ENCODE data around the gene PDE9A. TPM values are rescaled to one million over a fixed set of nuclear protein-coding genes. Genes with fewer than 3 reads are reported as not detected.

PDE9A gene
- total RNA-seq, 1 experiment from 2014 or later, result 31.9 TPM

DNA sequence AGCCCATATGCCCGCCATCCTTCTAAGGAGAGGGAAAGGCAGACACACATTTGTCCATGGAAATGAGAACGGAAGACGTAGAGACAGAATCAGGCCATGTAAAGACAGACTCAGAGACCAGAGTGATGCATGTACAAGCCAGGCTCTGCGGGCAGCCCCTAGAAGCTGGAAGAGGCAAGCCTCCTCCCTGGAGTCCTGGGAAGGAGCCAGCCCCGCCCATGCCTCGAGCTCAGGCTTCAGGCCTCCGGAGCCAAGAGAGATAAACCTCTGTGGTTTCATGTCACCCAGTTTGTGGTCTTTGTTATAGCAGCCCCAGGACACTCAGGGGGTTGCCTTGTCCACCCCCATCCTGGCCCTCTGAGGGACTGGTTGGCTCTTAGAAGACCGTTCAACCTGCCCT is 11.6 kb downstream of the PDE9A start:
- no peak overlapping the region for H2AK5ac ChIP-seq (ENCODE audit: insufficient read length, low read length)
- no peak overlapping the region for H3K14ac ChIP-seq (ENCODE audit: insufficient read depth, low read length)
- Mint-ChIP-seq H3K4me1 (peaks cover 35 to 41% of the 10 kb centered on the region in 2 experiments), H3K4me3 (no peak overlapping the region), H3K27me3 (ENCODE audit: low read depth) (no peaks in the 10 kb centered on the region; the same call in 1 of the 2 replicates), H3K9me3 (no peaks in the 10 kb centered on the region), H3K36me3 (ENCODE audit: insufficient read depth in 1 of 3, low read depth in 3 of 3) (peaks cover 0 to 16% (median 15%) of the 10 kb centered on the region in 3 experiments; a peak in 5 of 7 replicates), H3K27ac (peak overlapping the region in 1 of 3 experiments; percentile 36; a peak in 1 of 7 replicates)
- peaks cover 7% of the 10 kb centered on the region for H4K20me1 ChIP-seq (ENCODE audit: control insufficient read depth, insufficient read depth, insufficient read length)
- no peak overlapping the region for H3K56ac ChIP-seq (ENCODE audit: insufficient read length, low read depth, low read length)
- H3K4me2 ChIP-seq (ENCODE audit: insufficient read depth, insufficient read length, low read length), result no peak overlapping the region
- no CpG with 5 or more reads among the region's 8 CpGs for WGBS (ENCODE audit: extremely low coverage, insufficient read length, low lambda C conversion rate)
- H2BK20ac ChIP-seq (ENCODE audit: low read depth, low read length, poor library complexity, severe bottlenecking), result no peak overlapping the region
- no peak overlapping the region for H2AFZ ChIP-seq (ENCODE audit: low read length)
- H3K4ac ChIP-seq (ENCODE audit: low read depth, low read length), result no peak overlapping the region
- no peak overlapping the region for H3T11ph ChIP-seq (ENCODE audit: low read length)
- no peak overlapping the region for H2BK12ac ChIP-seq (ENCODE audit: insufficient read length, low read depth, low read length)
- H3K4me1 ChIP-seq (ENCODE audit: insufficient read depth, low read length), result 0 out of 2 replicates have a peak, but pooled peaks cover 3% of the 10 kb centered on the region
- H4K8ac ChIP-seq (replicated peaks; ENCODE audit: insufficient read length, low read depth, low read length), result no peak overlapping the region
- H3K27ac ChIP-seq (ENCODE audit: insufficient read length, low read depth, low read length), result no peak overlapping the region
- no peaks in the 10 kb centered on the region for H3K9me3 ChIP-seq (ENCODE audit: control insufficient read depth, low read depth, low read length)
- H4K5ac ChIP-seq (ENCODE audit: insufficient read length, low read depth, low read length), result no peak overlapping the region
- H3K23ac ChIP-seq (ENCODE audit: insufficient read length, low read depth, low read length), result no peak overlapping the region
- peaks cover 9% of the 10 kb centered on the region; the same call in 1 of the 2 replicates for H3K79me2 ChIP-seq (ENCODE audit: insufficient read depth, low read length)
- H3K23me2 ChIP-seq (ENCODE audit: insufficient read length, low read depth, low read length, poor library complexity, severe bottlenecking), result no peaks in the 10 kb centered on the region
- DNase-seq, result no peak
- no peak overlapping the region for H2BK5ac ChIP-seq (ENCODE audit: insufficient read length, low read length)
- no peak overlapping the region for H4K91ac ChIP-seq (ENCODE audit: insufficient read length, low read depth, low read length)
- H3K27me3 ChIP-seq (ENCODE audit: insufficient read depth, low read length), result no peaks in the 10 kb centered on the region
- no peaks in the 10 kb centered on the region for H3K79me1 ChIP-seq (ENCODE audit: insufficient read depth, low read depth, low read length, poor library complexity, severe bottlenecking)
- H3K18ac ChIP-seq (ENCODE audit: insufficient read length, low read depth, low read length), result no peak overlapping the region
- TF ChIP-seq, protein P1, sequence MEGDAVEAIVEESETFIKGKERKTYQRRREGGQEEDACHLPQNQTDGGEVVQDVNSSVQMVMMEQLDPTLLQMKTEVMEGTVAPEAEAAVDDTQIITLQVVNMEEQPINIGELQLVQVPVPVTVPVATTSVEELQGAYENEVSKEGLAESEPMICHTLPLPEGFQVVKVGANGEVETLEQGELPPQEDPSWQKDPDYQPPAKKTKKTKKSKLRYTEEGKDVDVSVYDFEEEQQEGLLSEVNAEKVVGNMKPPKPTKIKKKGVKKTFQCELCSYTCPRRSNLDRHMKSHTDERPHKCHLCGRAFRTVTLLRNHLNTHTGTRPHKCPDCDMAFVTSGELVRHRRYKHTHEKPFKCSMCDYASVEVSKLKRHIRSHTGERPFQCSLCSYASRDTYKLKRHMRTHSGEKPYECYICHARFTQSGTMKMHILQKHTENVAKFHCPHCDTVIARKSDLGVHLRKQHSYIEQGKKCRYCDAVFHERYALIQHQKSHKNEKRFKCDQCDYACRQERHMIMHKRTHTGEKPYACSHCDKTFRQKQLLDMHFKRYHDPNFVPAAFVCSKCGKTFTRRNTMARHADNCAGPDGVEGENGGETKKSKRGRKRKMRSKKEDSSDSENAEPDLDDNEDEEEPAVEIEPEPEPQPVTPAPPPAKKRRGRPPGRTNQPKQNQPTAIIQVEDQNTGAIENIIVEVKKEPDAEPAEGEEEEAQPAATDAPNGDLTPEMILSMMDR (conservative IDR thresholded peaks at IDR 0.05), result no peak
- no peak overlapping the region for H2BK15ac ChIP-seq (ENCODE audit: low read depth, low read length)
- H2BK120ac ChIP-seq (ENCODE audit: low read depth, low read length, poor library complexity, severe bottlenecking), result no peak overlapping the region
- H3K9ac ChIP-seq (ENCODE audit: extremely low read depth, insufficient read length, low read length), result no peak overlapping the region
